GM19035 (cell line): Measurements from ENCODE around the gene TATDN2.
"Not testable (repeated sequence)": the region's sequence is repeated elsewhere in the genome, so short reads cannot be mapped to it uniquely, and the experiment has no call there.

Source experiments
- ATAC-seq: cut with Tn5 transposase; IDR thresholded peaks from one replicate; pipeline ENCODE4 v1.9.1; 2021; ENCODE audit not compliant: unreplicated experiment

Gene TATDN2

GRCh38 chr3:10289077-10289476 lies 40.8 kb downstream of the TATDN2 start:
- no peak for ATAC-seq

DNA sequence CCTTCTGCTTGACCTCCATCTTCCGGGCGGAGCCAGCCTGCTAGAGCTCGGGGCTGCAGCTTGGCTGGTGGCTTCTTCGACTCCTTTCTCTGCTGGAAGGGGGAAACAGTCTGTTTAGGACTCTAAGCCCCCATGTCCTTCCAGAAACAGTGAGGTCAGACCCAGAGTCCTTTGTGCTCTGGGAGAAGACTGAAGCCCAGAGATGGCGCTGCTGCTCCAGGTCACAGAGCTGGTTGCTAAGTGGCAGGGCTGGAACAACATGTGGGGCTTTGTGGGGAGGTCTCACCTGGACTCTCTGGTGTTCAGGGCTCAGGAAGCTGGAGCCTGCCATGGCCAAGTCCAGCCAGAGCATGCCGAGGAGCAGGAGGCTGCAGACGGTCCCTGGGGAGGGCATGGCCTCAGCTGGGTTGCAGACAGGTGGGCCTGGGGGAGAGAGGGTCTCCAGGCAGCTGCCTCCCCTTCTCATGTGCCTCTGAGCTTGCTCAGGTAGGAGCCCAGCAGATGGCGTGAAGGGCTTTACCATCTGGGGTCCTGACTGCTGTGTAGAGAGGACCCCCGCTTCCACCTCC lies 41.6 kb downstream of the TATDN2 start:
- ATAC-seq: no peak

- ATAC-seq: no peak
These were observed 42.4 kb downstream of the TATDN2 start for GRCh38 chr3:10290481-10291176.

DNA sequence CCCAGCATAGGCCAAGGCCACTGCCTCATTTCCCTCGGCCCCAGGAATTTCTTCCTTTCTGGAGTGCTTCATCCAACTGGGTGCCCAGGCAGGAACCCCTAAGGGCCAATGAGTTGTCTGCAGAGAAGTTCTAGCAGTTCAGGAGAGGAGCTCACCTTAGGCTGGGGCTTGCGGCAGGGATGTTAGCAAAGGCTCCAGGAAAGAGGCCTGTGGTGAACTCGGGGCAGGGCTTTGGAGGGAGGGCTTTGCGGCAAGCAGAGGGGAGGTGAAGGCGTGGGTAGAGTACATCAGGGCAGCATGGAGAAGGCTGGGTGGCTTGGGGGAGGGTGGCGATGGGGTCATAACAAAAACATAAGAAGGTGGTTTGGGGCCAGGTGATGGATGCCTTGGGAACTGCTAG lies 43.4 kb downstream of the TATDN2 start:
- ATAC-seq: no peak

DNA sequence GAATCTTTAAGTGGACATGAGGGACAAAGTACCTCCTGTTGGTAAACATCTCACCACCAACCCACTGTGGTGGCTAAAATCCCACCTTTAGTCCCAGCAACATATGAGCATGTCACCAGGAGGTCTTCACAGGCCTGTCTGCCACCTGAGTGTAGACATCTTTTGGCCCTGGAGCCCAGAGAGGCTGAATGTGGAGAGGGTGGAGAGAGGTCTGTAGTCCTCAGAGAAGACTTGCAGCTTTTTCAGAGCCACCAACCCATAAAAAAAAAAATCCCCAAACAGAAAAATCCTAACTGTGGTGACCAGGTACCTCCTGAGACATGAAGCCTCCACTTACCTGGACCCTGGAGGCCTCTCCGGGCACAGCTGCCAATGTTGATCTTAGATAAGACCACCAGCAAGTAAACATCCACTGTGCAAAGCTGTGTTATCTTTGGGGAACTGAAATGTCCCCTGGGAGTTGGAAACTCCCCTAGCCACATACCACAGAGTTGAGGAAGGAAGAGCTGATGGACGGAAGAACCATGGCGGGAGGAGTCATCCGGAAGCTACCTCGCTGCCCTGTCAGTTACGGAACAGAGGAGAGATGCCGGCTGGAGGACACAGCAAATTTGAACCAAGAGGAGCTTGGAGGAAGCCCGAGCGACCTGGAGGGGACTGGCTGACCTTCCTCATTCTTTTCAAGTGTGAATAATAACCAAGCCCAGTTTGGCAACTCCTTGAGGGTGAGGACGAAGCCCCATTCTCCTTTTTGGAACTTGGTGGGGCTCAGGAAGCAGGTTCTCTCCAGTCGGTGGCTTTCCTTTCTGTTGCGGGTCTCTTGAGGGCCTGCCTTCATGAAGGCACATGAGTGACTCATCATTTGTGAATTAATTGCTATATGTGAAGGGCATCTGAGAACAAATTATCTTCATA lies 44.5 kb downstream of the TATDN2 start, which contains the start of gene GHRL:
GHRL (minus strand) TSS at position 443 of the 915 bp plus-strand sequence. CDS start 2,767 bp downstream, outside the sequence.
- ATAC-seq: peak; percentile 76

- ATAC-seq: no peak
These were observed 45.8 kb downstream of the TATDN2 start for GRCh38 chr3:10294030-10294586.

DNA sequence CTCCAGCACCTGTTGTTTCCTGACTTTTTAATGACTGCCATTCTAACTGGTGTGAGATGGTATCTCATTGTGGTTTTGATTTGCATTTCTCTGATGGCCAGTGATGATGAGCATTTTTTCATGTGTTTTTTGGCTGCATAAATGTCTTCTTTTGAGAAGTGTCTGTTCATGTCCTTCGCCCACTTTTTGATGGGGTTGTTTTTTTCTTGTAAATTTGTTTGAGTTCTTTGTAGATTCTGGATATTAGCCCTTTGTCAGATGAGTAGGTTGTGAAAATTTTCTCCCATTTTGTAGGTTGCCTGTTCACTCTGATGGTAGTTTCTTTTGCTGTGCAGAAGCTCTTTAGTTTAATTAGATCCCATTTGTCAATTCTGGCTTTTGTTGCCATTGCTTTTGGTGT lies 49.8 kb downstream of the TATDN2 start:
- not testable (repeated sequence) for ATAC-seq

DNA sequence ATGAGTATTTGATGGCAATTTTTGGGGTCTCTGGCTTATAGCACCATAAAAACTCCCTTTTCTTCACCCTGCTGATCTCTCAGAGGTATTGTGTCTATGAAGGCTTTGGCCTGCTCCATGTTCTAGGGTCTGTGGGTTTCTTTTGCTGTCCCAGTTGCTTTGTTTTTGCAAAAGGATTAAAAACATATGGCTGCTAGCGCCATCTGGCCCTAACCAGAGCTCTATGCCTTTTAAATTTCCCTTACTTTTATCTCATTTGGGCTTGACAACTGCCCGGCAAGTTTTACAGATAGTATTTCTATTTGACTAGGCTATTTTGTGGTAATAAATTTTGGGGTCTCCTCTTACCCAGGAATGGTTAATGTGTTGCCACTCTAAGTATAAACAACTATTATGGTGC lies 50.9 kb downstream of the TATDN2 start:
- no peak for ATAC-seq

GRCh38 chr3:10299679-10300078 lies 51.4 kb downstream of the TATDN2 start:
- no peak for ATAC-seq

DNA sequence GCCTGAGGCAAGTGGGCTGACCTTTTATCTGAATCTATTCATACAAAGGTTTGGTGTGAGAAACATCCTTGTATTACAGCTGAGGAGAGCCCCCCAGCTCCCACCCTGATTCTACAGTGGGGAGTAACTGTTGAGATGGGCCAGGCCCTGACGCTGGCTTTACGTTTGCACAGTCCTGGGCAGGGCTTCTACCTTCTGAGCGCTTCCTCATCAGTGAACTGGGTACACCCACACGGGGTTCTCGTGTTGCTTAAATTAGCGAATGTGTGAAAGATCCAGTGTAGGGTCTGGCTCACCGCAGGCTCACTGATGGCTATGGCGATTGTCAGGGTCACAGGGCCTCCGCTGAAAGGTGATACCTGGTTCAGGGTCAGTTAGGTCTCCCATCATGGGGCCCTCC lies 51.8 kb downstream of the TATDN2 start:
- no peak for ATAC-seq

- ATAC-seq: no peak
These were observed 54.8 kb downstream of the TATDN2 start for GRCh38 chr3:10303105-10303504.

GRCh38 chr3:10303785-10304184 lies 55.5 kb downstream of the TATDN2 start:
- ATAC-seq: no peak

- ATAC-seq: no peak
These were observed 56.6 kb downstream of the TATDN2 start for GRCh38 chr3:10304905-10305304.

GRCh38 chr3:10305331-10305902 lies 57.2 kb downstream of the TATDN2 start:
- ATAC-seq: no peak

DNA sequence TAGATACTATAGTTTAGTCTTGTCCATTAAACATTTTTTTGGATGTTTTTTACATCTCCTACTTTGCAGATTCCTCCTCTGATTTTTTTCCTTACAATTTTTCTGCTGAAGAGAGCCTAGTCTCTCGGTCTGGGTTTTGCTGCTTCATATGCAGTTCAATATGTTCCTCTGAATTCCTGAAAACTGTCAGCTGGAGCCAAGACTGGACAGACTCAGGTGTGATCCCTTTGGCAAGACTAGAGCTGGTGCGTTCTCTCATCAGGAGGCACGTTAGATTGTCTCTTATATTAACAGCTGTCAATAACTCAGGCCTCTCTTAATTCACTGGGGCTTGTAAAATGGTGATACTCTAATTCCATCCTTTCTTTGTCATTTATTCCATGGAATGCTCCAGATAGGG lies 57.9 kb downstream of the TATDN2 start:
- no peak for ATAC-seq

GRCh38 chr3:10308678-10309077 lies 60.4 kb downstream of the TATDN2 start:
- ATAC-seq: no peak

DNA sequence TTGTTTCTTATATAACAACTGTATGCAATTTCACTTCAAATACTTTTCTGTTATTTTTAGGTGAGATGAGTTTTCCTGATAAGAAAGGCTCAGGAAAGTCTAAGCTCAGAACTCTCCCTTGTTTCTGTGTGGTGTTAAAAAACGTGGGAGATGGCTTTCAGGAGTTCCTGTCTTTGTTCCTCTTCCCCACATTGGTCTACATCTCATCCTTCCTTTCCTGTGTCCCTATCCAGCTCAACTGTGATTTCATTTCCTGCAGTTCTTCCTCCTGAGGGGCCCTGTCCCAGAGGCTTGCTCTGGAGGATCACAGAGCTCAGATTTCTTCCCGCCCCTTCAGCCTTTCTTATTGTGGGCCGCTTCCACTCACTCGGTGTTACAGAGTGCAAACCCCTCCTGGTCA lies 61.5 kb downstream of the TATDN2 start:
- ATAC-seq: no peak

DNA sequence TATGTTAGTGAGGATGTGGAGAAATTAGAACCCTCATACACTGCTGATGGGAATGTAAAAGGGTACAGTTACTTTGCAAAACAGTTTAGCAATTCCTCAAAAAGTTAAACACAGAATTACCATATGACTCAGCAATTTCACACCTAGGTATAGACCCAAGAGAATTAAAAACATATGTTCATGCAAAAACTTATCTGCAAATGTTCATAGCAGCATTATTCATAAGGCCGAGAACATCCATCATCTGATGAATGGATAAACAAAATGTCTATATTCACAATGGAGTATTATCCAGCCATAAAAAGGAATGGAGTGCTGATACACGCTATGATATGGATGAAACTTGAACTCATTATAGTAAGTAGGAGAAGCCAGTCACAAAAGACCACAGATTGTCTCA lies 62.3 kb downstream of the TATDN2 start:
- no peak for ATAC-seq

- no peak for ATAC-seq
These were observed 63.5 kb downstream of the TATDN2 start for GRCh38 chr3:10311710-10312109.

GRCh38 chr3:10312391-10312790 lies 64.1 kb downstream of the TATDN2 start:
- ATAC-seq: no peak

- ATAC-seq: no peak
These were observed 64.6 kb downstream of the TATDN2 start for GRCh38 chr3:10312861-10313260.
